ENCODE results near the gene ATP6V0C.

Gene ATP6V0C

DNA sequence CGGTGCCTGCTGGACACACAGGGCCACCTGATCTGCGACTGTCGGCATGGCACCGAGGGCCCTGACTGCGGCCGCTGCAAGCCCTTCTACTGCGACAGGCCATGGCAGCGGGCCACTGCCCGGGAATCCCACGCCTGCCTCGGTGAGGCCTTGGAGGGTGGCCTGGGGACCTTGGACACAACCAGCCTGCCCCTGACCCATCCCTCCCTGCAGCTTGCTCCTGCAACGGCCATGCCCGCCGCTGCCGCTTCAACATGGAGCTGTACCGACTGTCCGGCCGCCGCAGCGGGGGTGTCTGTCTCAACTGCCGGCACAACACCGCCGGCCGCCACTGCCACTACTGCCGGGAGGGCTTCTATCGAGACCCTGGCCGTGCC, 41.3 kb upstream of the ATP6V0C start:
- no peak overlapping the region for H3K4me3 ChIP-seq (ENCODE audit: low read depth, low read length)
- TF ChIP-seq, protein P1, sequence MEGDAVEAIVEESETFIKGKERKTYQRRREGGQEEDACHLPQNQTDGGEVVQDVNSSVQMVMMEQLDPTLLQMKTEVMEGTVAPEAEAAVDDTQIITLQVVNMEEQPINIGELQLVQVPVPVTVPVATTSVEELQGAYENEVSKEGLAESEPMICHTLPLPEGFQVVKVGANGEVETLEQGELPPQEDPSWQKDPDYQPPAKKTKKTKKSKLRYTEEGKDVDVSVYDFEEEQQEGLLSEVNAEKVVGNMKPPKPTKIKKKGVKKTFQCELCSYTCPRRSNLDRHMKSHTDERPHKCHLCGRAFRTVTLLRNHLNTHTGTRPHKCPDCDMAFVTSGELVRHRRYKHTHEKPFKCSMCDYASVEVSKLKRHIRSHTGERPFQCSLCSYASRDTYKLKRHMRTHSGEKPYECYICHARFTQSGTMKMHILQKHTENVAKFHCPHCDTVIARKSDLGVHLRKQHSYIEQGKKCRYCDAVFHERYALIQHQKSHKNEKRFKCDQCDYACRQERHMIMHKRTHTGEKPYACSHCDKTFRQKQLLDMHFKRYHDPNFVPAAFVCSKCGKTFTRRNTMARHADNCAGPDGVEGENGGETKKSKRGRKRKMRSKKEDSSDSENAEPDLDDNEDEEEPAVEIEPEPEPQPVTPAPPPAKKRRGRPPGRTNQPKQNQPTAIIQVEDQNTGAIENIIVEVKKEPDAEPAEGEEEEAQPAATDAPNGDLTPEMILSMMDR (IDR thresholded peaks at IDR 0.05; ENCODE audit: borderline replicate concordance, insufficient read depth, low read depth, low read length): no peak

DNA sequence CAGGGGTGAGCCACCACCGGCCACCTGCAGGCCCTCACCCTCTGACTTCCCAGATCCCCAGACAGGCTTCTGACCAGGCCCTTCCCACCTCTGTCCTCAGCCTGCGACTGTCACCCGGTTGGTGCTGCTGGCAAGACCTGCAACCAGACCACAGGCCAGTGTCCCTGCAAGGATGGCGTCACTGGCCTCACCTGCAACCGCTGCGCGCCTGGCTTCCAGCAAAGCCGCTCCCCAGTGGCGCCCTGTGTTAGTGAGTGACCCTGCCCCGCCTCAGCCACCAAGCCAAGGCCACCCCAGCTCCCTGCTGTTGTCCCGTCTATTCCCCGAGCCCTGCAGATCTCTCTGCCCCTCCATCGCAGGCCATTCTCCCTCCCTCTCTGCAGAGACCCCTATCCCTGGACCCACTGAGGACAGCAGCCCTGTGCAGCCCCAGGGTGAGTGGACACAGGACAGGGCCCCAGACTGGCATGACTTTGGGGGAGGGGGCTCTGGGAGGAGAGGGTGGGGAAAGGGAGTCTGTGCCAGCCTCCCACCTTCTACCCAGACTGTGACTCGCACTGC, 40.8 kb upstream of the ATP6V0C start:
- no peak overlapping the region for H3K4me3 ChIP-seq (ENCODE audit: low read depth, low read length)
- TF ChIP-seq, protein P1 (IDR thresholded peaks at IDR 0.05; ENCODE audit: borderline replicate concordance, insufficient read depth, low read depth, low read length): no peak

DNA sequence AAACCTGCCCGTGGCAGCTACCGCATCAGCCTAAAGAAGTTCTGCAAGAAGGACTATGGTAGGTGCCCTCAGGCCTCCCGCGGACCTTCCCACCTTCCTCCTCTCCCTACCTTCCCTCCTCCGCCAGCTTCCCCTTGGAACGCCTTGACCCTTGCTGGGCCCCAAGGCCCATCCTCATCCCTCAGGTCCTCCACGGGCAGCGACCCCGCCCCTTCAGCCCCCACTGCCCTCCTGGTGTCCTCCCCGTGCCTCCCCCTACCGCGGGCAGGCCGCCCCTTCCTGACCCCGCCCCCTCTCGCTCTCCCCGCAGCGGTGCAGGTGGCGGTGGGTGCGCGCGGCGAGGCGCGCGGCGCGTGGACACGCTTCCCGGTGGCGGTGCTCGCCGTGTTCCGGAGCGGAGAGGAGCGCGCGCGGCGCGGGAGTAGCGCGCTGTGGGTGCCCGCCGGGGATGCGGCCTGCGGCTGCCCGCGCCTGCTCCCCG, 40.3 kb upstream of the ATP6V0C start:
- TF ChIP-seq, protein P1 (IDR thresholded peaks at IDR 0.05; ENCODE audit: borderline replicate concordance, insufficient read depth, low read depth, low read length): no peak
- H3K4me3 ChIP-seq (ENCODE audit: low read depth, low read length): peak overlapping the region; percentile 16

DNA sequence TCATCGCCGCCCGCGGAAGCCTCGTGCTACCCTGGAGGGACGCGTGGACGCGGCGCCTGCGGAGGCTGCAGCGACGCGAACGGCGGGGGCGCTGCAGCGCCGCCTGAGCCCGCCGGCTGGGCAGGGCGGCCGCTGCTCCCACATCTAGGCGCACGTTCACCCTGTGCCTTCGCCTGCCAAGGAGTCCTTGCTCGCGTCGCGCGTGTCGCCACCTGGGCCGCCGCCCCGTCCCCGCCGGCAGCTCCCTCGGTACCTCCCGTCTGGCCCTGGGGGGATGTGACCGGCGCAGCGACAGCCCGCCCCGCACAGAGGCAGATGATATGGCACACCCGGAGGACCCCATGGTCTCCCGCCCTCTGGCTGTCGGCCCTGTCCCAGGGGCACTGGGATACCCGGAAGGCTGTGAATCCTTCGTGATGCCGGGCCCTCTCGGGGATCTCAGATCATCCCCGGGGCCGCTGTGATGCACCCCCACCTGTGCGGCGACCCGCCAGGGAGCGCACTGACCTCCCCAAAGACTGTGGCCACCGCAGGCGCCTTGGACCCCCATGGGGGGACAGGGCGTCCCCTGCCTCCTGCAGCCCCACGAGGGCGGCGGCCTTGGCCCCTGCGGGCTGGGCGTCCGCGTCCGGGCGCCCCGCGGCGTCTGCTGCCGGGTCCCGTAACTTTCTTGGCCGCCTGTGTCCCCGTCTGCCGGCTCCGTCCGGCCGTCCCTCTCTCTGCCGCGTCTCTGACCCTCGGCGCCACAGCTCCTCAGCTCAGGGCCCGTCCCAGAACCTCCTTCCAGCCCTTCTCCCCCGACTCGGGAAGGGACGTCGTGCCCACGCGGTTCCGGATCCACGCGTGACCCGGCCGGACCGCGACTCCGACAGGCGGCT, 39.5 kb upstream of the ATP6V0C start:
- TF ChIP-seq, protein P1 (IDR thresholded peaks at IDR 0.05; ENCODE audit: borderline replicate concordance, insufficient read depth, low read depth, low read length): peak; percentile 69
- peak overlapping the region; percentile 87 for H3K4me3 ChIP-seq (ENCODE audit: low read depth, low read length)

- peak within 1 kb of the TSS; percentile 87 for H3K4me3 ChIP-seq (ENCODE audit: low read depth, low read length)
- TF ChIP-seq, protein P1 (IDR thresholded peaks at IDR 0.05; ENCODE audit: borderline replicate concordance, insufficient read depth, low read depth, low read length): no peak
Observed at GRCh38 chr16:2474877-2475412, 38.8 kb upstream of the ATP6V0C start, which contains the start of gene TBC1D24. TBC1D24 (plus strand) TSS chr16:2475127; CDS start chr16:2496149, 21,022 bp downstream.

DNA sequence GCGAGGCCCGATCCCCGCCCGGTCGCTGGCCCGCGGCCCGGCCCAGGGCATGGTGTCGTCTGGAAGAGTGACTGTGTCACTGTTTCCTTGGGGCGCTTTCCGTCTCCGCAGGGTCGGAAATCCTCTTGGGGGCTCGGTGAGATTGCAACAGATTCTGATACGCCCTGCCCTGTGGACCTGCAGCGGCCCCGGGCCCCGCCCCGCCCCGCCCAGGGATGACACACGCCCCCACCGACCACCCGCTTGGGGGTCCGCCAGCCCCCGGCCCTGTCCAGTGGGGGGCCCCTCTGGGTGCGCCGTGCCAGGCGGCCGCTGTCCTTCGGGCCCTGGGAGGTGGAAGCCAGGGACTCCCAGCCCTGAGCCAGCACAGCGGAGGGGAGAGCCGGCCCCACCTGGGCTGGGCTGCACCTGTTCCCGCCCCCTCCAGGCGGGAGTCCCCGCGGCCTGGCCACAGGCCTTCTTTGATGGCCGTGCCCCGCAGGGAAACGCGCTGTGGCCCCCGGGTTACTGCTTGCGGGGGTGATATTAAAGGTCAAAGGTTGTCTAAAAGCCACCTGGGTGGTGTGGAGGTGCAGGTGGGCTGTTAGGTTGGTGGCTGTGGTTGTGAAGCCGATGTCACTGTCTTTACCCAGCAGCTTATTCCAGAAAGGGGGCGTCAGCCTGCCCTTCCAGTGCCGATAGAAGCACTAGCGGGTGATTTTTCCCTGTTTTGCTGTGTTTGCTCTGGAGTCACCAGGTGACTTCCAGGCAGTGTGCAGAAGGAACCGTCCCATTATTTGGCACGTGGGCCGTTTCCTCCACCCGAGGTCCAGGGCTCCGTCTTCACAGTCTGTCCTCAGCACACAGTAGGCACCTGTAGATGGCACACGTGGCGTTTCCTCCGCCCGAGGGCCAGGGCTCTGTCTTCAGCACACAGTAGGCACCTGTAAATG, 38.1 kb upstream of the ATP6V0C start:
- TF ChIP-seq, protein P1 (IDR thresholded peaks at IDR 0.05; ENCODE audit: borderline replicate concordance, insufficient read depth, low read depth, low read length): no peak
- H3K4me3 ChIP-seq (ENCODE audit: low read depth, low read length): peak overlapping the region; percentile 87
